GM23248 (cell line): ENCODE data around the gene HOPX.

Source experiments
- EZH2 ChIP-seq: fragments of 200-600 bp; sonication (generic); IDR thresholded peaks from 2 replicates; pipeline ENCODE4 v1.6.1; 2018; ENCODE audit warnings: antibody characterized with exemption, mild to moderate bottlenecking; ENCODE audit not compliant: insufficient read depth, poor library complexity, severe bottlenecking
- EZH2phosphoT487 ChIP-seq: fragments of 200-600 bp; sonication (generic); IDR thresholded peaks from 2 replicates; pipeline ENCODE4 v1.6.1; 2018; ENCODE audit warnings: antibody characterized with exemption, moderate library complexity, mild to moderate bottlenecking, low read depth; ENCODE audit not compliant: insufficient read depth

GRCh38 chr4:56704089-56704871, 23.2 kb upstream of the HOPX start:
- TF ChIP-seq EZH2phosphoT487 (no peak), EZH2 (no peak)
